SHP77 treated with DMSO at 0.1 percent for 48 hours (cell line): ENCODE data around the gene ARX.

Experiments
- DNase-seq: peaks from one replicate; lab custom pipeline; 2025; lab: John Stamatoyannopoulos, UW

ARX gene

DNA sequence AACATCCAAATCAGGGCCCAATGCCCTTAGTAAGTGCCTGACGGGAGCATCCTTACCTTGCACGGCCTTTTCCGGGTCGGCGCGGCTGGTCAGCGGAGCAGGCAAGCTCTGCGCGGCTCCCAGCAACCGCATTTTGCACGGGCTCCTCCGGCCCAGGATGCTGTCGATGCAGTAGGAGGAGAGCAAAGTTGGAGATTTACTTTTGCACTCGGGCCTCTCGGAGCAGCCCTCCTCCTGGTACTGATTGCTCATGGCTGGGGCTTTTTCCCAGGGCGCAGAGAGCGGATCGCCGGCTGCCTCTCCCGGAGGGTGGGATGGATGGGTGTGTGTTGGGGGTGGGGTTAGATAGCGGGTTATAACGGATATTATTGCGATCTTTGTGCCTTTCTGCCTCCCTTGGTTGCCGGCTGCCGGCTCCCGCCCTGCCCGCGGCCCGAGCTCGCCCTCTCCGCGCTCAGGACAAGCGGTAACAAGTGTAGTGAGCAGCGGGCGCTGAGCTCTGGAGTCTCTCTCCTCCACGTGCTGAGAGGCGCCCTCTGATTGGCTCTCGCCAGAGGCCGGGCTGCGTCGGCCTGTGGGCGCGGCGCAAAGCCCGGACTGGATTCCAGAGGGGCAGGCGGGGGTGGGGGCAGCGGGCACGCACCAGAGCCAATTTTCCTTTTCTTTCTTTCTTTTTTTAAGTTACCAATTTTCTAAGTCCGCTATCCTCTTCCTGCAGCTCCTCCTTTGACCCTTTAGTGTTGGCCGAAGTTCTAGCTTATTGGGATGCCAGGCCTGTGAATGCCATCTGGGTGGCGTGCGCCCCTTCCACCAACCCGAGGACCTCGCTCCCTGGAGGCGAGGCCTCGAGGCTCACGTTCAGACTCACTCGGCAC is at the start of gene ARX:
Gene ARX (minus strand): TSS at position 480 of the 875 bp plus-strand sequence. CDS start 228 bp downstream, at position 252.
- no peak for DNase-seq

DNA sequence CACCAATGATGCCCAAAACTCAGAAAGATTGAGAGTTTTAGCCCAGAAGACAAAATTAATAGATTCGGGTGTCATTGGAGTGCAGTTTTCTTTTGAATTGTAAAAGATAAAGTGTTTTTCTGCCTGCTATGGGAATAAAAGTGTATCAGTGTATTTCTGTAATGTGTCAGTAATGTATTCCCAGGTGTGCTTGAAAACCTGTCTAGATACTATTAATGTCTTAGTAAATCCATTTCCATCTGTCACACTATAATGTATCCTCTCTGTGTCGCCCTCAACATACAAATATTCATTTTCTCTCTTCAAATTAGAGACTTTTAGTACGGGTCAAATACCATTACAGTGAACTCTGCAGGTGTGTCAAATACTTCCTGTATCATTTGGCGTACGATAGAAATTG is 43.5 kb upstream of the ARX start:
- DNase-seq: no peak

- DNase-seq: no peak
These were observed 37.2 kb upstream of the ARX start for GRCh38 chrX:25052798-25053534.

DNA sequence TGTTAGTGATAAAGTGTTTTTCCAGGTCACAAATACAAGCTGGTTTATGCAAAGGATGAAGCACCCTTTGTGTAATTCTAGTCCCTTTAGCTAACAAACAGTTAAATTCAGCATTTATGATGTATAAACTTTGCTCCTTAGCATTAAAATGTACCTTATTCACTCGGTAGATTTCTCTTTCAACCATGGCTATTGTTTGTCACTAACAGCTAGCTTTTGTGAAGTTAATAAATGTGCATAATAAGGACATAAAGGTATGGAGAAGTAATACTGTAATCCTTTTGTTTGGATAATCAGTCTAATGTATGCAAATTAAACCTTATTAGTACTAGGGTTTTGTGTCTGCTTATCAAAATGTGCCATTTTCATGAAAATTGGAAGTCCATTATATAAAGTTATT is 34.2 kb upstream of the ARX start:
- no peak for DNase-seq

GRCh38 chrX:25049357-25049756 is 33.6 kb upstream of the ARX start:
- no peak for DNase-seq

DNA sequence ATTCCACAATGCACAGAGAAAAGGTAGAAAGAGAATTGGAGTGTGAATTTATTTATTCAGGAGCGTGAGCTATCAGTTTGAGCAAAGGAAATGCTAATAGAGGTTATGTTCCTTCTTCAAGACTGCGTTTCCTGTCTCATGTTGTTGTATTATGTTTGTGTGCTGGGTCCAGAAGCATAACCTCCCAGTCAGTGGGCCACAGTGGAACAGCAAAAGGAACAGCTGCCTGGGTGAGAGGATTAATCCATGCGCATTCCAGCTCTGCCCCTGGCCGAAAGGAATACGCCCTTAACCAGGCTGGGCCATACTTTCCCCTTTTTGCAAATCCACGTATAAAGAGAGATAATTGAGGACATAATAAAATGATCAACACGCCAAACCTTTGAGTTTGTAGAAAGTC is 32.4 kb upstream of the ARX start:
- no peak for DNase-seq

DNA sequence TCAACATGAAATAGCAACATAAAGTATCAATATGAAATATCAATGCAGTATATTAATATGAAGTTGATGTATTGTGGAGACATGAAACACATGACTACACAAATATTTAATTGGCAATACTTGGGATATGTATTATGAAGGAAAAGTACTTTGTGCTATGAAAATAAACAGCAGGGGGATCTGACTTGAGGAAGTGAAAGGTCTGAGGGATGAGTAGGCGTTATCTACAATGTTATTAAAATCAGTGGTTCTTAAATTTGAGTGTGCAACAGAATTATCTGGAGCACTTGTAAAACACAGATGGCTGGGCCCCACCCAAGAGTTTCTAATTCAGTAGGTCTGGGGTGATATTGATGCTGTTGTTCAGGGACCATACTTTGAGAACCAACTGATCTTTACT is 27.4 kb upstream of the ARX start:
- DNase-seq: no peak

GRCh38 chrX:25039036-25039435 is 23.3 kb upstream of the ARX start:
- DNase-seq: no peak

DNA sequence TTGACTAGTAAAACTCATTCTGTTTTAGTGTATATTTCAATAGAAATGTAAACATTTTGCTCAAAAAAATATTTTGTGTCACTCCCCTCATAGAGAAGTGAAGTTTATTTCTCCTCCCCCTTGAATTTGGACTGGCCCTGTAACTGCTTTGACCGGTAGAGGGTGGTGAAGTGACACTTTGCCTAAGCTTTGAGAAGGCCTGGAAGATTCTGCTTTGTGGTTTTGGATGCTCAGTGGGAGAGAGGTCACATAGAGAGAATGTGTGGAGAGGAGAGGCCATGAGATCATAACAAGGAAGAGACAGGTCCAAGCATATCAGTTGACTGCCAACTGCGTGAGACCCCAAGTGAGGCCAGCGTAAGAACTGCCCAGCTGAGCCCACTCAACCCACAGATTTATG is 19.1 kb upstream of the ARX start:
- no peak for DNase-seq

GRCh38 chrX:25029288-25029825 is 13.6 kb upstream of the ARX start:
- DNase-seq: no peak

GRCh38 chrX:25028726-25029125 is 13.0 kb upstream of the ARX start:
- DNase-seq: no peak

- no peak for DNase-seq
These were observed 10.8 kb upstream of the ARX start for GRCh38 chrX:25026576-25026975.

GRCh38 chrX:25025615-25026014 is 9.8 kb upstream of the ARX start:
- DNase-seq: no peak

DNA sequence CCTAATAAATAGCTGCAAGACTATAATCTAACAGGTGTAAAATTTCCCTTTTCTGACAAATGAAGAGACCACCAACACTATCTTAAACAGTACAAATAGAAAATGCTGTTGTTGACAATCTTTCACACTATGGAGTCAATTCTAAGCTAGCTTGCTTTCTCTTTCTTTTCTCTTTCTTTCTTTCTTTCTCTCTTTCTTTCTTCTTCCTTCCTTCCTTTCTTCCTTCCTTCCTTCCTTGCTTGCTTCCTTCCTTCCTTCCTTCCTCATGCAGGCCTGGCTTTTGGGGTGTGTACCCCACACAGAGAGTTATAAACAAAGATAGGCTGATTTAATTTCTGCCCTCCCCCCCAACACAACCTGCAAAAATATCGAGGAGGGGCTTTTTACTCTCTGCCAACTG is 8.1 kb upstream of the ARX start:
- DNase-seq: no peak

- no peak for DNase-seq
These were observed 6.9 kb upstream of the ARX start for GRCh38 chrX:25022499-25023325.

- DNase-seq: no peak
These were observed 5.2 kb upstream of the ARX start for GRCh38 chrX:25020905-25021449.

DNA sequence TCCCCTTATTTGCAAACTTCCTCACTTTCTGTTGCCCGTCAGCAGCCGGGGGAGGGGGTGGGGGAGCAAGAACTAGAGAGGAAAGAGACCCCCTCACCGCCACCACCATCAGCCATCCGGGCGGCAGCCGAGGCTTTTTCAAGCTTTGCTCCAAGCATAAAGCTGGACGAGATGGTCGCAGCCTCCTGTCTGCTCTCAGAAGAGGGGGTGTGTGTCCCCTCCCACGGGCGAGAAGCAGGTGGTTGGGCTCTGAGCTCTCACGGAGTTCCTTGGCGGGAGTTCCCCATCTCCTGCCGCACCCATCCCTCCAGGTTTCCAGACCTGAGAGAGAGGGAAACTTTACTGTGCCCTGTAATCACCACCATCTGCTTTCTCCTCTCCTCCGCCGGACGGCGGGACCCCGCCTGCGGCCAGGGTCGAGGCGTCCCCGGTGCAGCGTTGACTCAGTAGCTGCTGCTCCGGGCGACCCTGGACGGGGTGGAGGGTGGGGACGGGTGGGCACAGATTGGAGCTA is 4.7 kb upstream of the ARX start:
- DNase-seq: no peak

DNA sequence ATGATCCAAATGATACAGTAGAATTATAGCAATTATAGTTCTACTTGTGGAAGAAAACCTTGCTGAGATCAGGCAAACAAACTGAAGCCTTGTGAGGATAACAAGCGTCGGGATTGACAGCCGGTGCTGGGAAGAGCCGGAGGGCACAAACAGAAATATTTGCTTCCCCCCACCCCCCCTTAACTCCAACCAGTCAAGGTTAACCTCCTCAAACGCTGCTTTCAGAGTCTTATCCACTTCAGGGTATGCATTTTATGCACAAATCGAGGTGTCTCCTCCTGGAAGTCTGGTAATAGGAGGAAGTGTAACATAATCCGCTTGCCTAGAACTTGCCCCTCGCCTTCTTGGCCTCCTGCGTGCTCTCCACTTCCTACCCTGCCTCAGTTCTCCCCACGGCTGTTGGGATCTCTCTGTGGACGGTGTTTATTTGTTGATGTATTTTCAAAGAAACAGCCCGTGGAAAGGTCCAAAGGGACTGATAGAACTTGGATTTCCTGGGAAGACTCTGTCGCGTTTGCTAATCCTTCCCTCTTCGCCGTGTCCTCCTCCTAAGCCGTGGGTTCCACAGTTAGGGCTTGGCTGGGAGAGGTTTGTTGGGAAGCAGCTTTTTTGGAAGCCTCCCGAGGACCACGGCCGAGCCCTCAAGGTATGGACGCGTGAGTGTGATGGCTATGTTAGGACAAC is 4.1 kb upstream of the ARX start:
- no peak for DNase-seq

GRCh38 chrX:25018682-25019081 is 2.9 kb upstream of the ARX start:
- DNase-seq: no peak

DNA sequence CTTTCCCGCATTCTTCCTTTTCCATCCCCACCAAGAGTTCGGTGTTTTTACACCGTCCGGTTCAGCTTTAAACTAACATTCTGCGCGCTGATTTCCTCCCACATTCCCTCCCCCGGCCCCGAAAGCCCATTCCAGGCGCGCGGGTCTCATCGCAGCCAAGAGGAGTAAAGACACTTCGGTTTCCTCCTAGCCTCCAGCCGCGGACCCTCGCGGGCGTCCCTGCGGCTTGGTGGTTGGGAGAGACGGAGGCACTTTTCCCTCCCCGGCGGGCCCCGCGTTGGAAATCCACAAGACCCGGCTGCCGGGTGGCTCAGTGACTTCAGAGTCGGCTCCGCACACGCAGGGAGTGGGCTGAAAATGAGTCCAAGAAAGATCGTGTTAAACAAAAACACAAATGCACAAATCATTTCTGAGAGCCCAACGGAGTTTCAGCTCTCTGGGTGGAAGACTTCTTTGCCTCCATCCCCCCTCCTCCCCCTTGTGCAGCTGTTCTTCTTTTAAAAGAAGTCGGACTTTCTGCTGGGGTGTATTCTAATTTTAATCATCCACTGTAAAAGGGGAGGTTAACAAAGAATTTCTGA is 2.0 kb upstream of the ARX start:
- DNase-seq: no peak
